GM12878 (cell line): ENCODE data around the gene LAT. TPM values are rescaled to one million over a fixed set of nuclear protein-coding genes. Genes with fewer than 3 reads are reported as not detected.

ENCODE experiments used
- CBFB ChIP-seq: IDR thresholded peaks from 2 replicates; pipeline ENCODE4 v1.6.1; 2016; ENCODE audit warnings: antibody characterized with exemption, low read depth
- CBX3 ChIP-seq: fragments of 200-600 bp; sonication (generic); IDR thresholded peaks from 2 replicates; pipeline ENCODE4 v1.6.1; 2016; ENCODE audit warnings: low read depth, borderline replicate concordance
- CHD2 ChIP-seq: IDR thresholded peaks from 2 replicates; pipeline ENCODE4 v1.6.1; 2011; ENCODE audit warnings: low read depth, low read length, improper control_type of control experiment, borderline replicate concordance
- CREB1 ChIP-seq: IDR thresholded peaks from 2 replicates; pipeline ENCODE4 v1.6.1; 2012; ENCODE audit warnings: low read depth, mild to moderate bottlenecking, inconsistent platforms
- GATAD2B ChIP-seq: fragments of 450-650 bp; conservative IDR thresholded peaks from 2 replicates; pipeline ENCODE4 v1.6.1; 2017; ENCODE audit warnings: low read depth, mild to moderate bottlenecking, moderate library complexity
- MTA3 ChIP-seq: IDR thresholded peaks from 2 replicates; pipeline ENCODE4 v1.6.1; 2012; ENCODE audit warnings: low read length, inconsistent platforms, borderline replicate concordance
- MYC ChIP-seq: IDR thresholded peaks from 2 replicates; pipeline ENCODE4 v1.6.1; 2011; ENCODE audit warnings: mild to moderate bottlenecking, low read length, moderate library complexity, inconsistent platforms; ENCODE audit not compliant: insufficient read depth, insufficient replicate concordance, insufficient read length, severe bottlenecking
- RAD21 ChIP-seq: IDR thresholded peaks from 2 replicates; pipeline ENCODE4 v1.6.1; 2011; ENCODE audit warnings: mild to moderate bottlenecking, low read depth, low read length, moderate library complexity; ENCODE audit not compliant: insufficient read depth
- RFX5 ChIP-seq: IDR thresholded peaks from 2 replicates; pipeline ENCODE4 v1.6.1; 2011; ENCODE audit warnings: low read depth, low read length, improper control_type of control experiment
- SIN3A ChIP-seq: IDR thresholded peaks from 2 replicates; pipeline ENCODE4 v1.6.1; 2012; ENCODE audit warnings: low read depth, low read length, improper control_type of control experiment
- TCF3 ChIP-seq: IDR thresholded peaks from 2 replicates; pipeline ENCODE4 v1.6.1; 2012; ENCODE audit warnings: low read depth, mild to moderate bottlenecking, low read length, borderline replicate concordance; ENCODE audit not compliant: insufficient read depth
- YY1 ChIP-seq: IDR thresholded peaks from 2 replicates; pipeline ENCODE4 v1.6.1; 2011; ENCODE audit warnings: low read depth, mild to moderate bottlenecking, low read length
- ZNF24 ChIP-seq: fragments of 450-650 bp; IDR thresholded peaks from 2 replicates; pipeline ENCODE4 v1.6.1; 2017; ENCODE audit warnings: antibody characterized with exemption, mild to moderate bottlenecking
- polyA plus RNA-seq, 11 experiments: library from polyadenylated mRNA; depleted of rRNA in 4 of 11; unstranded in 6 of 11; stranded (reverse) in 5 of 11; fragments of >200 nt; fragmentation: Nextera tagmentation in 4 of 11; fragmentation: Illumina TruSeq in 1 of 11; extraction: Ambion mirVana in 4 of 11; extraction: Trizol in 1 of 11; gene quantifications; 1 replicate in 1 of 11; 2 replicates in 10 of 11; pipeline versions ENCODE4 v1.2.1 to v1.2.3, GENCODE V29; 2011 to 2016; ENCODE audit warnings: inconsistent platforms in 2 of 11, missing spikeins in 2 of 11, low read depth in 1 of 11
- total RNA-seq, 4 experiments: library from RNA; depleted of rRNA in 3 of 4; stranded (reverse); fragments of >200 nt in 3 of 4; fragmentation: Illumina TruSeq in 1 of 4; extraction: Trizol in 1 of 4; gene quantifications; 2 replicates each; pipeline versions ENCODE4 v1.2.1 to v1.2.3, GENCODE V29; 2013 to 2021
- TF ChIP-seq, protein P1 (sequence below): IDR thresholded peaks from 2 replicates; pipeline ENCODE4 v1.6.1; 2011; ENCODE audit warnings: borderline replicate concordance, low read depth, mild to moderate bottlenecking, moderate library complexity, mixed read lengths, low read length; ENCODE audit not compliant: insufficient read depth; ENCODE audit errors: extremely low read length
- TF ChIP-seq, protein P2 (sequence below): IDR thresholded peaks from 2 replicates; pipeline ENCODE4 v1.6.1; 2012; ENCODE audit warnings: low read length, inconsistent platforms
- TF ChIP-seq, protein P3 (sequence below): fragments of 450-650 bp; IDR thresholded peaks from 2 replicates; pipeline ENCODE4 v1.6.1; 2016; ENCODE audit warnings: mild to moderate bottlenecking, moderate library complexity, borderline replicate concordance
- TF ChIP-seq, protein P4 (sequence below): IDR thresholded peaks from 2 replicates; pipeline ENCODE4 v1.6.1; 2011; ENCODE audit warnings: low read depth, mild to moderate bottlenecking, low read length, moderate library complexity, borderline replicate concordance; ENCODE audit errors: extremely low read depth
- TF ChIP-seq, protein P5 (sequence below): IDR thresholded peaks from 2 replicates; pipeline ENCODE4 v1.6.1; 2012; ENCODE audit warnings: low read depth, low read length, improper control_type of control experiment
- TF ChIP-seq, protein P6 (sequence below): fragments of 450-650 bp; IDR thresholded peaks from 2 replicates; pipeline ENCODE4 v1.6.1; 2018; ENCODE audit warnings: mild to moderate bottlenecking, low read depth, moderate library complexity; ENCODE audit not compliant: partially characterized antibody

LAT gene
- total and polyA plus RNA-seq, 10 of the 15 experiments (the other 5 are each of a cell fraction or from before 2014, with no cell fraction given): 0.39 to 6.9 (median 2.0) TPM

DNA sequence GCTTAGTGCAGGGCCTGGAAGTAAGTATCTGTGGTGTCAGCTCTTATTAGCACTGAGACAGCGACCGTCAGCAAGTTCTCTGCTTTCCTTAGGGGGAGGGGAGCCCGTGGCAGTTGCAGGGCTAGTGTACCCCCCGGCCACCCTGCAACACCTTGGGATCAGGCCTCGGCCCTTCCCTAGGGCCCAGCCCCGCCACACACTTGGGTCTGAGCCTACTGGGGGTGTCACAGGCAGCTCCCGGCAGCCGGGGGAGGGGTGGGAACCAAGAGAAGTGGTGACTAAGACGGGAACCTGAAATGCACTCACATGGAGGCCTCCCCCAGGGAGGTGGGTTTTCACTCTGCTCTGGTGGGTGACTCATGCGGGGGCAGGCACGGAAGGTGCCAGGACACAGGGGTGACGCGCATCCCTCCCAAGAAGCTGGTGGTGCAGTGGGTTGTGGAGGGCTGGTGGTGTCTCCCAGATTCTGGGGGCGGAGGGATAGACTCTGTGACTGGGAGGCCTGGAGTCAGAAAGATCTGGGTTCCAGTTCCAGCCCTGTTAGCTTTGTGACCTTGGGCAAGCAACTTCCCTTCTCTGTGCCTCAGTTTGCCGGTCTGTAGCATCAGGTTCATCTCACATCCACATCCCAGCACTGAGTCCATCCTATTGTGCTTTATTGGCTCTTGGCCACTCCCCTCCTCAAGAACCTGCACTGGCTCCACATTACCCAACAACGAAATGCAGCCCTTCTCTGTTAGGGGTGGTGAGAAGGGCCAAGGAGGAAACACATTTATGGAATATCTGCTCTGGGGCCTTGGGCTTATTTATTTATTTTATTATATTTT is 44.5 kb downstream of the LAT start (continued):
- TF ChIP-seq RFX5 (no peak), MYC (no peak), ZNF24 (no peak), CREB1 (peak; percentile 48; the same call in 1 of the 2 replicates), GATAD2B (peak; percentile 87), MTA3 (no peak), TCF3 (no peak), CHD2 (peak; percentile 62; the same call in 1 of the 2 replicates), CBX3 (no peak), RAD21 (no peak), CBFB (no peak), YY1 (0 out of 2 replicates have a peak, but pooled peaks have one; percentile 3), SIN3A (no peak)
- TF ChIP-seq, protein P1, sequence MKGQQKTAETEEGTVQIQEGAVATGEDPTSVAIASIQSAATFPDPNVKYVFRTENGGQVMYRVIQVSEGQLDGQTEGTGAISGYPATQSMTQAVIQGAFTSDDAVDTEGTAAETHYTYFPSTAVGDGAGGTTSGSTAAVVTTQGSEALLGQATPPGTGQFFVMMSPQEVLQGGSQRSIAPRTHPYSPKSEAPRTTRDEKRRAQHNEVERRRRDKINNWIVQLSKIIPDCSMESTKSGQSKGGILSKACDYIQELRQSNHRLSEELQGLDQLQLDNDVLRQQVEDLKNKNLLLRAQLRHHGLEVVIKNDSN: no peak
- TF ChIP-seq, protein P2, sequence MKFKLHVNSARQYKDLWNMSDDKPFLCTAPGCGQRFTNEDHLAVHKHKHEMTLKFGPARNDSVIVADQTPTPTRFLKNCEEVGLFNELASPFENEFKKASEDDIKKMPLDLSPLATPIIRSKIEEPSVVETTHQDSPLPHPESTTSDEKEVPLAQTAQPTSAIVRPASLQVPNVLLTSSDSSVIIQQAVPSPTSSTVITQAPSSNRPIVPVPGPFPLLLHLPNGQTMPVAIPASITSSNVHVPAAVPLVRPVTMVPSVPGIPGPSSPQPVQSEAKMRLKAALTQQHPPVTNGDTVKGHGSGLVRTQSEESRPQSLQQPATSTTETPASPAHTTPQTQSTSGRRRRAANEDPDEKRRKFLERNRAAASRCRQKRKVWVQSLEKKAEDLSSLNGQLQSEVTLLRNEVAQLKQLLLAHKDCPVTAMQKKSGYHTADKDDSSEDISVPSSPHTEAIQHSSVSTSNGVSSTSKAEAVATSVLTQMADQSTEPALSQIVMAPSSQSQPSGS: no peak
- TF ChIP-seq, protein P3, sequence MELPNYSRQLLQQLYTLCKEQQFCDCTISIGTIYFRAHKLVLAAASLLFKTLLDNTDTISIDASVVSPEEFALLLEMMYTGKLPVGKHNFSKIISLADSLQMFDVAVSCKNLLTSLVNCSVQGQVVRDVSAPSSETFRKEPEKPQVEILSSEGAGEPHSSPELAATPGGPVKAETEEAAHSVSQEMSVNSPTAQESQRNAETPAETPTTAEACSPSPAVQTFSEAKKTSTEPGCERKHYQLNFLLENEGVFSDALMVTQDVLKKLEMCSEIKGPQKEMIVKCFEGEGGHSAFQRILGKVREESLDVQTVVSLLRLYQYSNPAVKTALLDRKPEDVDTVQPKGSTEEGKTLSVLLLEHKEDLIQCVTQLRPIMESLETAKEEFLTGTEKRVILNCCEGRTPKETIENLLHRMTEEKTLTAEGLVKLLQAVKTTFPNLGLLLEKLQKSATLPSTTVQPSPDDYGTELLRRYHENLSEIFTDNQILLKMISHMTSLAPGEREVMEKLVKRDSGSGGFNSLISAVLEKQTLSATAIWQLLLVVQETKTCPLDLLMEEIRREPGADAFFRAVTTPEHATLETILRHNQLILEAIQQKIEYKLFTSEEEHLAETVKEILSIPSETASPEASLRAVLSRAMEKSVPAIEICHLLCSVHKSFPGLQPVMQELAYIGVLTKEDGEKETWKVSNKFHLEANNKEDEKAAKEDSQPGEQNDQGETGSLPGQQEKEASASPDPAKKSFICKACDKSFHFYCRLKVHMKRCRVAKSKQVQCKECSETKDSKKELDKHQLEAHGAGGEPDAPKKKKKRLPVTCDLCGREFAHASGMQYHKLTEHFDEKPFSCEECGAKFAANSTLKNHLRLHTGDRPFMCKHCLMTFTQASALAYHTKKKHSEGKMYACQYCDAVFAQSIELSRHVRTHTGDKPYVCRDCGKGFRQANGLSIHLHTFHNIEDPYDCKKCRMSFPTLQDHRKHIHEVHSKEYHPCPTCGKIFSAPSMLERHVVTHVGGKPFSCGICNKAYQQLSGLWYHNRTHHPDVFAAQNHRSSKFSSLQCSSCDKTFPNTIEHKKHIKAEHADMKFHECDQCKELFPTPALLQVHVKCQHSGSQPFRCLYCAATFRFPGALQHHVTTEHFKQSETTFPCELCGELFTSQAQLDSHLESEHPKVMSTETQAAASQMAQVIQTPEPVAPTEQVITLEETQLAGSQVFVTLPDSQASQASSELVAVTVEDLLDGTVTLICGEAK: no peak
- TF ChIP-seq, protein P4, sequence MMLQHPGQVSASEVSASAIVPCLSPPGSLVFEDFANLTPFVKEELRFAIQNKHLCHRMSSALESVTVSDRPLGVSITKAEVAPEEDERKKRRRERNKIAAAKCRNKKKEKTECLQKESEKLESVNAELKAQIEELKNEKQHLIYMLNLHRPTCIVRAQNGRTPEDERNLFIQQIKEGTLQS: no peak
- TF ChIP-seq, protein P5, sequence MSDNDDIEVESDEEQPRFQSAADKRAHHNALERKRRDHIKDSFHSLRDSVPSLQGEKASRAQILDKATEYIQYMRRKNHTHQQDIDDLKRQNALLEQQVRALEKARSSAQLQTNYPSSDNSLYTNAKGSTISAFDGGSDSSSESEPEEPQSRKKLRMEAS: no peak
- TF ChIP-seq, protein P6, sequence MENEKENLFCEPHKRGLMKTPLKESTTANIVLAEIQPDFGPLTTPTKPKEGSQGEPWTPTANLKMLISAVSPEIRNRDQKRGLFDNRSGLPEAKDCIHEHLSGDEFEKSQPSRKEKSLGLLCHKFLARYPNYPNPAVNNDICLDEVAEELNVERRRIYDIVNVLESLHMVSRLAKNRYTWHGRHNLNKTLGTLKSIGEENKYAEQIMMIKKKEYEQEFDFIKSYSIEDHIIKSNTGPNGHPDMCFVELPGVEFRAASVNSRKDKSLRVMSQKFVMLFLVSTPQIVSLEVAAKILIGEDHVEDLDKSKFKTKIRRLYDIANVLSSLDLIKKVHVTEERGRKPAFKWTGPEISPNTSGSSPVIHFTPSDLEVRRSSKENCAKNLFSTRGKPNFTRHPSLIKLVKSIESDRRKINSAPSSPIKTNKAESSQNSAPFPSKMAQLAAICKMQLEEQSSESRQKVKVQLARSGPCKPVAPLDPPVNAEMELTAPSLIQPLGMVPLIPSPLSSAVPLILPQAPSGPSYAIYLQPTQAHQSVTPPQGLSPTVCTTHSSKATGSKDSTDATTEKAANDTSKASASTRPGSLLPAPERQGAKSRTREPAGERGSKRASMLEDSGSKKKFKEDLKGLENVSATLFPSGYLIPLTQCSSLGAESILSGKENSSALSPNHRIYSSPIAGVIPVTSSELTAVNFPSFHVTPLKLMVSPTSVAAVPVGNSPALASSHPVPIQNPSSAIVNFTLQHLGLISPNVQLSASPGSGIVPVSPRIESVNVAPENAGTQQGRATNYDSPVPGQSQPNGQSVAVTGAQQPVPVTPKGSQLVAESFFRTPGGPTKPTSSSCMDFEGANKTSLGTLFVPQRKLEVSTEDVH: no peak
